ENCODE results near the gene TBC1D22A. TPM values are rescaled to one million over a fixed set of nuclear protein-coding genes. Genes with fewer than 3 reads are reported as not detected.

Gene TBC1D22A
- total RNA-seq, 2 experiments from 2014 or later: 47.2 to 49.1 TPM

GRCh38 chr22:47196166-47196849 lies 433.9 kb downstream of the TBC1D22A start:
- DNase-seq (no peak), ATAC-seq (ENCODE audit: low read depth) (no peak)
- no peaks in the 10 kb centered on the region for H3K9me3 Mint-ChIP-seq
- no peak overlapping the region for H3K4me3 Mint-ChIP-seq
- H3K27ac Mint-ChIP-seq: no peak overlapping the region
- H3K4me1 Mint-ChIP-seq: no peaks in the 10 kb centered on the region
- no peaks in the 10 kb centered on the region for H3K36me3 Mint-ChIP-seq
- POLR2A ChIA-PET: no interaction called here
- no peaks in the 10 kb centered on the region for H3K27me3 Mint-ChIP-seq

GRCh38 chr22:47196881-47197772 lies 434.7 kb downstream of the TBC1D22A start:
- ATAC-seq (ENCODE audit: low read depth) (no peak), DNase-seq (no peak)
- no peaks in the 10 kb centered on the region for H3K27me3 Mint-ChIP-seq
- POLR2A ChIA-PET: no interaction called here
- H3K27ac Mint-ChIP-seq: no peak overlapping the region
- H3K4me1 Mint-ChIP-seq: no peaks in the 10 kb centered on the region
- no peaks in the 10 kb centered on the region for H3K9me3 Mint-ChIP-seq
- no peak overlapping the region for H3K4me3 Mint-ChIP-seq
- no peaks in the 10 kb centered on the region for H3K36me3 Mint-ChIP-seq

GRCh38 chr22:47197773-47198500 lies 435.5 kb downstream of the TBC1D22A start:
- Mint-ChIP-seq H3K9me3 (no peaks in the 10 kb centered on the region), H3K27ac (no peak overlapping the region), H3K27me3 (no peaks in the 10 kb centered on the region), H3K4me3 (no peak overlapping the region), H3K36me3 (no peaks in the 10 kb centered on the region), H3K4me1 (no peaks in the 10 kb centered on the region)
- DNase-seq (no peak), ATAC-seq (ENCODE audit: low read depth) (no peak)
- POLR2A ChIA-PET: no interaction called here

GRCh38 chr22:47198801-47199251 lies 436.4 kb downstream of the TBC1D22A start:
- H3K9me3 Mint-ChIP-seq: no peaks in the 10 kb centered on the region

GRCh38 chr22:47199261-47199978 lies 437.0 kb downstream of the TBC1D22A start:
- DNase-seq: no peak
- no peaks in the 10 kb centered on the region for H3K9me3 Mint-ChIP-seq
- no peak overlapping the region for H3K4me3 Mint-ChIP-seq
- H3K4me1 Mint-ChIP-seq: no peaks in the 10 kb centered on the region
- H3K36me3 Mint-ChIP-seq: no peaks in the 10 kb centered on the region
- H3K27me3 Mint-ChIP-seq: no peaks in the 10 kb centered on the region
- no peak for ATAC-seq (ENCODE audit: low read depth)
- POLR2A ChIA-PET: no interaction called here
- H3K27ac Mint-ChIP-seq: no peak overlapping the region

More at GRCh38 chr22:47198801-47199251, 436.4 kb downstream of the TBC1D22A start:
- POLR2A ChIA-PET: no interaction called here
- Mint-ChIP-seq H3K4me1 (no peaks in the 10 kb centered on the region), H3K27me3 (no peaks in the 10 kb centered on the region), H3K27ac (no peak overlapping the region), H3K36me3 (no peaks in the 10 kb centered on the region), H3K4me3 (no peak overlapping the region)
- DNase-seq: no peak
- no peak for ATAC-seq (ENCODE audit: low read depth)

GRCh38 chr22:47199979-47200272 lies 437.5 kb downstream of the TBC1D22A start:
- H3K27me3 Mint-ChIP-seq: no peaks in the 10 kb centered on the region
- no peak overlapping the region for H3K4me3 Mint-ChIP-seq
- no peaks in the 10 kb centered on the region for H3K9me3 Mint-ChIP-seq
- H3K4me1 Mint-ChIP-seq: no peaks in the 10 kb centered on the region
- ATAC-seq (ENCODE audit: low read depth) (no peak), DNase-seq (no peak)
- POLR2A ChIA-PET: no interaction called here
- H3K36me3 Mint-ChIP-seq: no peaks in the 10 kb centered on the region
- H3K27ac Mint-ChIP-seq: no peak overlapping the region

- no peak overlapping the region for H3K27ac Mint-ChIP-seq
- H3K27me3 Mint-ChIP-seq: no peaks in the 10 kb centered on the region
- H3K4me3 Mint-ChIP-seq: no peak overlapping the region
- DNase-seq: no peak
- ATAC-seq (ENCODE audit: low read depth): no peak
- H3K36me3 Mint-ChIP-seq: no peaks in the 10 kb centered on the region
- no peaks in the 10 kb centered on the region for H3K4me1 Mint-ChIP-seq
- POLR2A ChIA-PET: no interaction called here
- no peaks in the 10 kb centered on the region for H3K9me3 Mint-ChIP-seq
Observed at GRCh38 chr22:47200273-47201051, 438.0 kb downstream of the TBC1D22A start.

GRCh38 chr22:47201186-47201995 lies 438.9 kb downstream of the TBC1D22A start:
- no peak for ATAC-seq (ENCODE audit: low read depth)
- H3K27ac Mint-ChIP-seq: no peak overlapping the region
- H3K4me3 Mint-ChIP-seq: no peak overlapping the region
- POLR2A ChIA-PET: no interaction called here
- H3K27me3 Mint-ChIP-seq: no peaks in the 10 kb centered on the region
- H3K9me3 Mint-ChIP-seq: no peaks in the 10 kb centered on the region
- DNase-seq: no peak
- no peaks in the 10 kb centered on the region for H3K4me1 Mint-ChIP-seq
- H3K36me3 Mint-ChIP-seq: no peaks in the 10 kb centered on the region

GRCh38 chr22:47201996-47202818 lies 439.8 kb downstream of the TBC1D22A start:
- Mint-ChIP-seq H3K36me3 (no peaks in the 10 kb centered on the region), H3K27ac (no peak overlapping the region), H3K9me3 (no peaks in the 10 kb centered on the region), H3K4me1 (no peaks in the 10 kb centered on the region), H3K4me3 (no peak overlapping the region), H3K27me3 (no peaks in the 10 kb centered on the region)
- DNase-seq: no peak
- no peak for ATAC-seq (ENCODE audit: low read depth)
- POLR2A ChIA-PET: no interaction called here

- H3K27me3 Mint-ChIP-seq: no peaks in the 10 kb centered on the region
- no peak overlapping the region for H3K27ac Mint-ChIP-seq
- POLR2A ChIA-PET: no interaction called here
- ATAC-seq (ENCODE audit: low read depth) (no peak), DNase-seq (no peak)
- H3K36me3 Mint-ChIP-seq: no peaks in the 10 kb centered on the region
- no peak overlapping the region for H3K4me3 Mint-ChIP-seq
- H3K4me1 Mint-ChIP-seq: no peaks in the 10 kb centered on the region
- no peaks in the 10 kb centered on the region for H3K9me3 Mint-ChIP-seq
Observed at GRCh38 chr22:47202819-47203553, 440.5 kb downstream of the TBC1D22A start.

GRCh38 chr22:47203554-47203991 lies 441.1 kb downstream of the TBC1D22A start:
- DNase-seq: no peak
- Mint-ChIP-seq H3K9me3 (no peaks in the 10 kb centered on the region), H3K36me3 (no peaks in the 10 kb centered on the region), H3K4me1 (no peaks in the 10 kb centered on the region), H3K27me3 (no peaks in the 10 kb centered on the region), H3K27ac (no peak overlapping the region), H3K4me3 (no peak overlapping the region)
- POLR2A ChIA-PET: no interaction called here
- ATAC-seq (ENCODE audit: low read depth): no peak
